Choroid plexus epithelial cell (primary cell): Measurements from ENCODE around the gene FAHD2A.
"Not testable (repeated sequence)": the region's sequence is repeated elsewhere in the genome, so short reads cannot be mapped to it uniquely, and the experiment has no call there.

Experiments
- DNase-seq: peaks from one replicate; pipeline ENCODE4 v3.0.0-alpha.2; 2010; ENCODE audit warnings: low read depth
- H3K4me3 ChIP-seq: 2 replicates; pipeline ENCODE4 v1.5.1; 2011; ENCODE audit warnings: low read depth, mild to moderate bottlenecking, control low read depth, low read length, moderate library complexity
- TF ChIP-seq, protein P1 (sequence below): conservative IDR thresholded peaks from 2 replicates; pipeline ENCODE4 v1.5.1; 2011; ENCODE audit warnings: low read depth, mild to moderate bottlenecking, control low read depth, inconsistent platforms, low read length, moderate library complexity

The FAHD2A gene, protein sequence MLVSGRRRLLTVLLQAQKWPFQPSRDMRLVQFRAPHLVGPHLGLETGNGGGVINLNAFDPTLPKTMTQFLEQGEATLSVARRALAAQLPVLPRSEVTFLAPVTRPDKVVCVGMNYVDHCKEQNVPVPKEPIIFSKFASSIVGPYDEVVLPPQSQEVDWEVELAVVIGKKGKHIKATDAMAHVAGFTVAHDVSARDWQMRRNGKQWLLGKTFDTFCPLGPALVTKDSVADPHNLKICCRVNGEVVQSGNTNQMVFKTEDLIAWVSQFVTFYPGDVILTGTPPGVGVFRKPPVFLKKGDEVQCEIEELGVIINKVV

DNA sequence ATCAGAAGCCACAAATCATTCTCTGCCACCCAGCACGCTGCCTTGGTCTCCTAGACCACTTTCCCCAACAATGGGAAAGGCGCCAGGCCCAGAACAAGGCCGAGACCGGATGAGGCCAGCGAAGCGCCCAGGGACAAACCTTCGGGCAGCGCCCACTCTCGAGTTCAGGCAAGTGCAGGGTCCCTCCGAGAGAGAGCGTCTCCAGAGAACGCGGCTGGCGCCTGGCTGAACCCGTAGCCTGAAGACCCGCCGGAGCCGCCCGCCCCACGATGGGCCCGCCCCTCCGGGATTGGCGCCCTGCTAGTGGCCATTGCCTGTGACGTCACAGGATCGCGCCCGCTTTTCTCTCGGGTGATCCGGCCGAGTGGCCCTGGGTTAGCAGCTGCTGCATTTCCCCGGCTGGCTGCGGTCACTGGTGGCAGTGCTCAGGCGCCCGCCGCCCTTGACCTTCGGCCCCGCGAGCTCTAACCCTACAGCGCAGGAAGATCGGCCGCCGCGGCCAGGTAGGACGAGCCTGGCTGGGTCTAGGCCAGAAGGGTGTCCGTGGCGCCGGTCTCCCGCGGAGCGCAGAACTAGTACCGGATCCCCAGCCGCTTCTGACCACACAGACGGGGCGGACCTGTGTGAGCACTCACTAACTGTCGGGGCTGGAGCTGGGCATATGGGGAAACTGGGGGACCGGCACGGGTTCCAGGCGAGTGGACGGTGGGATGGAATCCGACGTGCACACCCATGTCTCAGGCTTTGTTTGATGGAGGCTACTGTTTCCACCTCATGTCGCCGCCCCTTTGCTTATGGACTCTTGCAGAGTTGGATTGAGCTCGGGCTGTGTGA is at the start of gene FAHD2A:
FAHD2A (plus strand) TSS at position 339 of the 834 bp plus-strand sequence. CDS start 2,851 bp downstream, outside the sequence.
- TF ChIP-seq, protein P1, sequence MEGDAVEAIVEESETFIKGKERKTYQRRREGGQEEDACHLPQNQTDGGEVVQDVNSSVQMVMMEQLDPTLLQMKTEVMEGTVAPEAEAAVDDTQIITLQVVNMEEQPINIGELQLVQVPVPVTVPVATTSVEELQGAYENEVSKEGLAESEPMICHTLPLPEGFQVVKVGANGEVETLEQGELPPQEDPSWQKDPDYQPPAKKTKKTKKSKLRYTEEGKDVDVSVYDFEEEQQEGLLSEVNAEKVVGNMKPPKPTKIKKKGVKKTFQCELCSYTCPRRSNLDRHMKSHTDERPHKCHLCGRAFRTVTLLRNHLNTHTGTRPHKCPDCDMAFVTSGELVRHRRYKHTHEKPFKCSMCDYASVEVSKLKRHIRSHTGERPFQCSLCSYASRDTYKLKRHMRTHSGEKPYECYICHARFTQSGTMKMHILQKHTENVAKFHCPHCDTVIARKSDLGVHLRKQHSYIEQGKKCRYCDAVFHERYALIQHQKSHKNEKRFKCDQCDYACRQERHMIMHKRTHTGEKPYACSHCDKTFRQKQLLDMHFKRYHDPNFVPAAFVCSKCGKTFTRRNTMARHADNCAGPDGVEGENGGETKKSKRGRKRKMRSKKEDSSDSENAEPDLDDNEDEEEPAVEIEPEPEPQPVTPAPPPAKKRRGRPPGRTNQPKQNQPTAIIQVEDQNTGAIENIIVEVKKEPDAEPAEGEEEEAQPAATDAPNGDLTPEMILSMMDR, result no peak
- DNase-seq, result peak; percentile 86
- peak within 1 kb of the TSS; percentile 98 for H3K4me3 ChIP-seq

DNA sequence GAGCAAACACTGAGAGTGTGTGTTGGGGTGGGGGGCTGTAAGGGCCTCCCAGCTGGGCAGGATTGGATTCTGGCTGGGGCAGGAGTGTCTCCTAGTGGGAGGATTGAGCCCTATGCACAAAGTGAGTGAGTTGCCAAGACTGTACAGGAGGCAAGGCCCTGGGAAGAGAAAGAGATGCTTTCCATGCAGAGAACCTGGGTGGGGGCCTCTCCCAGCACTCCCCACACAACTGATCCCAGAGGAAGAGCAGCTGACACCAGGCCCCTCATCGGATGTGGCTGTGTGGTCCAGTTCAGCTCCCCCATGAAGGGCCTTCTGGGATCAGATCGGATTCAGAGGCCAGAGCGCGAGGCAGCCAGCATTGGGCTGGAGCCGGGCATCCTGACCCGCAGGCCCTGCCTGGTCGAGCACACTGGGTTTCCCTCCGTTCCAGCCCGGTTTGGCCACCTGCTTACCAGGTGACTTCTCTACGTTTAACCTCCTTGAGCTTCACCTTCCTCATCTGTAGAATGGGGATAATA is 49.4 kb upstream of the FAHD2A start:
- TF ChIP-seq, protein P1, result no peak
- H3K4me3 ChIP-seq, result no peak overlapping the region
- no peak for DNase-seq

DNA sequence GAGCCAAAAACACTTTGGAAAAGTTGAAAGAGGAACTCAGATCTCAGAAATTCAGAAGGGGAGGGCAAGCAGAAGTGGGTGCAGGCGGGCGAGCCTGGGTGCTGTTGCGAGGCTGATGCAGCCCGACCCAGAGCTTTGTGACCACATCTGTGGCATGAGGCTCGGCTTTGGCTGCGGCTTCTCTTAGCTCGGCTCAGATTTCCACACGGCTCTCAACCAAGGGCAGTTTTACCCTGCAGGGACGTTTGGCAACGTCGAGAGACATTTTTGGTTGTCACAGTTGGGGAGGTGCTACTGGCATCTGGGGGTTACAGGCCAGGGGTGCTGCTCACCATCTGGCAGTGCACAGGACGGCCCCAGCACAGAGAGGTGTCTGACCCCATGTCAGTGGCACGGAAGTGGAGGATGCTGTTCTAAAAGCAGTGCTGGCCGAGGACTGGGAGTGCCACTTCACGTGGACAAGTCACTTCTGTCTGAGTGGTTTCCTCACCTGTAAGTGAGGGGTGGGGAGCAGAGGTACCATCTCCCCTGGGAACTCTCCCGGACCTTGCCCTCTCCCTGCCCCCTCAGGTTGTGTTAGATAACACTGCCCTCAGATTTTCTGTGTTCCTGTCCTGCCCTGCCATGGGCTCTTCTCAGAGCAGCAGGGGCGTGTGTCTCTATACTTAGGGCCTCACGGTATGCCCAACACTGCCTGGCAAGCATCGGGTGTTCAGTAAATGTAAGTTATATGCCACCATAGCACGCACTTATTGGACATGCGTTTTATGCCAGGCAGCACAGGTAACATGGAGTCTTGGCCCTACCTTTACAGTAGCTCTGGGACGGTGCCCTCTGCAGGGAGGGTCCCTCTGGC is 48.7 kb upstream of the FAHD2A start:
- TF ChIP-seq, protein P1, result no peak
- no peak for DNase-seq
- H3K4me3 ChIP-seq, result no peak overlapping the region

DNA sequence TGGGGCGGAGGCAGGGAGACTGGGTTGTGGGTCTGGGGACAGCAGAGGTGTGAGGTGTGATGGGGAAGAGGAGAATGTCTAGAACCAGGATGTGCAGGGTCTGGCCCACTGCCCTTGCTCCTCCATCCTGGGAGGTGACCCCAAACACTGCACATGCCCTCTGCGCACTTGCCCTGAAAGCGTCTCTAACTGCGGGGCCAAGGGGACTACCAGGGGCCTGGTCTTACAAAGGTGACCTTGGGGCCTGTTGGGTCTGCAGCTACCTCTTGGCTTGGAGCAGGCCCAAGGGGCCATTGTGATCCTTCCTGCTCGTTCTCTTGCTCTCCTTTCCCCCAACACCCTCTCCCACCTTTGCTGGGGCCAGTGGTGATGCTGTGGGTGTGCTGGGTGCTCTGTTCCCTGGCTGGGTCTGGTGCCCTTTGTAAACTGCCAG is 48.0 kb upstream of the FAHD2A start:
- TF ChIP-seq, protein P1, result no peak
- no peak overlapping the region for H3K4me3 ChIP-seq
- no peak for DNase-seq

DNA sequence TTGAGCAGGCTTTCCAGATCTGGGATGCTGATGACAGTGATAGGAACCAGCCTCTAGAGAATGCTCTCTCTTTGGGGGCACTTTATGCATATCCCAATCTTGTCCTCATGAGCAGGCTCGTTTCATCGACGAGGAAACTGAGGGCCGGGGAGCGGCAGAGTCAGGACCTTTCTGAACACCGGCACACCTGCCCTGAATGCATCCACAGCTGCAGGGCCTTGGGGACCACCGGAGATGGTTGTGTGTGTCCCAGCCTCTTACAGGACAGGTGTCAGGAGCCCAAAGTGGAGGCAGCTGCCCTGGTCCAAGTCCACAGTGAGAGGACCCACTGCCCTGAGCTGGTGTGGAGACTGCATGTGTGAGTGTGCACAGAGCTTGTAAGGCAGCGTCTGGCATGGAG is 47.6 kb upstream of the FAHD2A start:
- TF ChIP-seq, protein P1, result no peak
- no peak overlapping the region for H3K4me3 ChIP-seq
- no peak for DNase-seq

DNA sequence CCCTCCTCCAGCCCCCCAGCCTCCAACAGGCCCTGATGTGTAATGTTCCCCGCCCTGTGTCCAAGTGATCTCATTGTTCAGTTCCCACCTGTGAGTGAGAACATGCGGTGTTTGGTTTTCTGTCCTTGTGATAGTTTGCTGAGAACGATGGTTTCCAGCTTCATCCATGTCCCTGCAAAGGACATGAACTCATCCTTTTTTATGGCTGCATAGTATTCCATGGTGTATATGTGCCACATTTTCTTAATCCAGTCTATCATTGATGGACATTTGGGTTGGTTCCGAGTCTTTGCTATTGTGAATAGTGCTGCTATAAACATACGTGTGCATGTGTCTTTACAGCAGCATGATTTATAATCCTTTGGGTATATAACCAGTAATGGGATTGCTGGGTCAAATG is 47.0 kb upstream of the FAHD2A start:
- H3K4me3 ChIP-seq, DNase-seq: not testable (repeated sequence)
